ENCODE results near the gene PRKD1.
"Not testable (repeated sequence)": the region's sequence is repeated elsewhere in the genome, so short reads cannot be mapped to it uniquely, and the experiment has no call there.

Gene PRKD1

DNA sequence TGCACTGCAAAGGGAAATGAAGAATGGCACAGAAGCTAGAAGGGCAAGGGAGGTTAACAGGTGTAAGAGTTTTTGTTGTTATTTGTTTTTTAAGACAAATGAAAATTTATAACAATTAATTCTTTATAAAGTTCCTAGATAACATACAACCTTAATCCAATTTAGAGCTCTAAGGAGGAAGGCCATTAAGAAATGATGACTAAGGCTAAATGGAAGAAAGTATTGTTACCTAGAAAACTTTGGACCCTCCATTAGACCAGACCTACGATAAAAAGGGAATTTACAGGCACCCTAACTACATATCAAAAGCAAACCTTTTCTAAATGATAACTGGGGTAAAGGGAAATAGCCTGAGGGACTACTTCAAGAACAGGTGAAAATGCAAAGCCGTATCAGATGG is 130.8 kb downstream of the PRKD1 start:
- DNase-seq: no peak

DNA sequence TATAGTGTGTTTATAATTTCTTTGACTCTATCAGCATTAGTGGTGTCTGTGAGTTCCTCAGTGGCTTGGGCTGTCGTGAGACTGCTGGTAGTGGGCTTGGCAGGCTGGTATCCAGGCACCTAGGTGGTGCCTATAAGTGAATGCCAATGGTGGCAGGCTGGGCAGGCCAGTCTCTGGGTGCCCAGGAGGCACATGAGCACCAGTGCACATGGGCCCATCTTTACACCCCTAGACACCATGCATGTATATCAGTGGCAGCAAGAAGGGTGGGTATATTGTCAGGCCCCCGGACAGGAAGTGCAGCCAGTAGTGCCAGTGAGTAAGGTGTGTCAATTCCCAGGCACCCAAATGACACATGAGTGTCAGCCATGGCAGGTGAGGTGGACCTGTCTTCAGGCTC is 138.2 kb downstream of the PRKD1 start:
- no peak for DNase-seq

DNA sequence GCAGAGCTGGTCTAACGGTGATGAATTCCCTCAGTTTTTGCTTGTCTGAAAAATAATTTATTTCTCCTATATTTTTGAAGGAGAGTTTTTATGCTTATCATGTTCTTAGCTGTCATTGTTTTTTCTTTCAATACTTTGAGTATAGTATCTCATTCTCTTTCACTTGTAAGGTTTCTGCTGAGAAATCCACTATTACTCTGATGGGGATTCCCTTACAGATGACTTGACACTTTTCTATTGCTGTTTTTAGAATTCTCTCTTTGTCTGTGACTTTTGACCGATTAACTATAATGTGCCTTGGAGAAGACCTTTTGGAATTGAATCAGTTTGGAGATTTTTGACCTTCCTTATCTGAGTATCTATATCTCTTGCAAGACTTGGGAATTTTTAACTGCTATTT is 139.6 kb downstream of the PRKD1 start:
- no peak for DNase-seq

DNA sequence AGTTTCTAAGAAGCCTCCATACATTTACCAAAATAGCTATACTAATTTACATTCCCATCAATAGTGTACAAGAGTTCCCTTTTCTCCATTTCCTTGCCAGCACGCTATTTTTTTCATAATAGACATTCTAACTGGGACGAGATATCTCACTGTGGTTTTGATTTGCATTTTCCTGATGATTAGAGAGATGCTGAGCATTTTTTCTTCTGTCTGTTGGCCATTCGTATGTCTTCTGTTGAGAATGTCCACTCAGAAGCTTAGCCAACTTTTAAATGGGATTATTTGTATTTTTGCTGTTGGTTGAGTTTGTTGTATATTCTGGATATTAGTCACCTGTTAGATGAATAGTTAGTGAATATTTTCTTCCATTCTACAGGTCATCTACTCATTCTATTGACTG is 144.1 kb downstream of the PRKD1 start:
- no peak for DNase-seq

DNA sequence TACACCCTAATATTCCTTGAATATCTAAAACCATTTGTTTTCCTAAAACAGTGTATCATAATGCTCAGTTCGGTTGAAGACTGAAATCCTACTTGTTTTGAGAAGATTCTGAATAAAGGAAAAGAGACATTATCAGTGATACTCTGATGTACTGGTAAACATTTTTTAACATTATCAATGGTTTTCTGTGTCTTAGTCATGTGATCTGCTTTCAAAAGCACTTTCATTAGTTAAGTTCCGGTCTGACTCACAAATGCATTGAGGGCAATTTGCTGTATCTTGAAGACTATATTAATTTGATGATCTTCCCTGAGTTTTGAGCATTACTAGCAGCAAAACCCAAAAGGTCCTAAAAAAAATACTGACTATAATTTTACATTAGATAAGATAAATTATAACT is 145.6 kb downstream of the PRKD1 start:
- DNase-seq: no peak

DNA sequence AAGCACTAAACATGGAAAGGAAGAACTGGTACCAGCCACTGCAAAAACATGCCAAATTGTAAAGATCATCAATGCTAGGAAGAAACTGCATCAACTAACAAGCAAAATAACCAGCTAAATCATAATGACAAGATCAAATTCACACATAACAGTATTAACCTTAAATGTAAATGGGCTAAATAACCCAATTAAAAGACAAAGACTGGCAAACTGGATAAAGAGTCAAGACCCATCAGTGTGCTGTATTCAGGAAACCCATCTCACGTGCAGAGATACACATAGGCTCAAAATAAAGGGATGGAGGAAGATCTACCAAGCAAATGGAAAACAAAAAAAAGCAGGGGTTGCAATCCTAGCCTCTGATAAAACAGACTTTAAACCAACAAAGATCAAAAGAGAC is 150.5 kb downstream of the PRKD1 start:
- not testable (repeated sequence) for DNase-seq

DNA sequence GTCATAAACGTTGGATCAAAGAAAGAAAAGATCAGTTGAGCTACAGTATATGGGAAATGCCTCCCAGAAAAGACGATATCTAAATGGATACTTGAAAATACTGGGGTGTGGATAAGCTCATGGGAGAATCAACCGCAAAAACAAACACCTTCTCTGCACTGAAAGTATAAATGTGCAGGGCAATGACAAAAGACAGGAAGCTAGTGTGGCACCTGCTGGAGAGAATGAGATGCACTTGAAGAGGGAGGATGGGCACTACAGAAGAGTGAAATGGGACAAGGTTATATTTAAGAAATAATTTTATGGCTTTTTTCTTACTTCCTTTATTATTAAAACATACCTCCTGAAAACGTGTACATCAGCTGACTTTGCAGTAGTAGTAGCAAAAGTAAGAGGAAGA is 153.7 kb downstream of the PRKD1 start:
- DNase-seq: peak; percentile 78

DNA sequence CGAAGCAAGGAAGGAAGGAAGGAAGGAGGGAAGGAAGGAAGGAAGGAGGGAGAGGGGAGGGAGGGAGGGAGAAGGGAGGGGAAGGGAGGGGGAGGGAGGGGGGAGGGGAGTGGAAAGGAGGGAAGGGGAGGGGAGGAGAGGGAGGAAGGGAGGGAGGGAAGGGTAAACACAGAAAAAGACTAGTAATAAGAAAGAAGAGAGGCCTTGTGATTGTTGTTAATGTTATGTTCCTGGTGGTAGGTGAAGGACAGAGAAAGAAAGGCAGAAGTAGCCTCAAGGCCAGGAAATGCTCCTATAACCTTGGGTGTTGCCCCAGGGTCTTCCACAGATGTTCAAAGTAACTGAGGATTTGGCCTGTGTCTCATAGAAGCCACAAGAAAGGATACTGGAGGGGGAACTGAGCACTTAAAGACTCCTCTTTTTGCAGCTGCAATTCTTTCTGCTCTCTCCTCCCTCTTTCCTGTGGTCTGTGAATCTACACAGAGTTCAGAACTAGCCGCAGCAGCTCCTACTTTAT is 164.2 kb downstream of the PRKD1 start:
- no peak for DNase-seq

DNA sequence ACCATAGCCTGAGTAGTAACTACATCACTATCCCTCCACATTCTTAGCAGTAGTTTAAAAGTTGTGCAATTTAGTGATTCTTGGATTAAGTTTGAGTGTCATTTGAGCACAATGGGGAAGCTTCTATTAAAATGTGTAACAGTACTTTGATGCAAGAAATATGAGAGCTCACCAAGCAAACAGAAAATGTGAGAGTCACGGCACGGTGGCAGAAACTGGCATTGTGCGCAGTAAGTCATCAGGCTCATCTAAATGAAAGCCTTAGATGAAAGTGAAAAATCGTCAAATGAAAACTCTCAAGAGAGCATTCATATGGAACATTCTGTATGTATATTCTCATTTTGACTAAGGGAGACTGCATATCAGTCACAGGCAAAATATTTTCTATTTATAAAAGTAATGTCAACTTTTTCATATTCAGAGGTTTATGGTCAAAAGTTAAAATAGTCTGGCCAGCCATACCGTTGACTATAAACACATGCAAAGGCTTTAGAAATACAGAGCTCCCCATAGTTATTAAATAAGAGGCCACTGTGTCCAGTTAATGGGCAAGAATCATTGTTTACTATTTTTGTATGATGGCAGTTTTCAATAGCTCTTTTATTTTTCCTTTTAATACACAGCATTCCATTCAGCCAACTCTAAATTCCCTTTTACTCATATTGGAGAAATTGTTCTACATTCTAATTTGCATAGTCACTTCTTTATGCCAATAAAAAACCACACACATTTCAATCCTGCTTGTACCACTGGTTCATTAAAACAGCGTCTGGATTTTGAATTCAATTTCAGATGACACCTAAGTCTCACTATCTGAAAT is 167.9 kb downstream of the PRKD1 start:
- DNase-seq: peak; percentile 60

DNA sequence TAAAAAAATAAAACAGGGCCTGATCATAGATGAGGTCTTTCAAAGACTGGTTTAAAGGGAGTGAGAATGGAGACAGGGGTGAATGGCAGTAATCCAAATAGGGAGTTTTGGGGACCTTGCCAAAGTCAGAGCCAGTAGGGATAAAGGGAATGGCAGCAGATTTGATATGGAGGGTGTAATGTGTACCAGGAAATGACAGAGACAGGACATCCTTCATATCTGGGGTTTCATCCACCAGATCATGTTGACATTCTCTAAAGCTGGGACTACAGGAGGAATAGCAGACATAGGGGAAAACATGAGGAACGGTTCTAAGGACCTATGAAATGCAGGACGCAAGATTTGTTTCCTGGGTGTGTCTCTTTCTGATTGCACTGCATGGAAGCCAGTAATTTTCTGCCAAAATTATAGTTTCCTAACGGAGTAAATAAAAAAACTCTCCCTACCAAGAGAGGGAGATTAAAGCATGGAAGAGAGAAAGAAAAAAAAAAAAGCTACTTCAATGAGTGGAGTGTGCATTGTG is 169.9 kb downstream of the PRKD1 start:
- DNase-seq: no peak

DNA sequence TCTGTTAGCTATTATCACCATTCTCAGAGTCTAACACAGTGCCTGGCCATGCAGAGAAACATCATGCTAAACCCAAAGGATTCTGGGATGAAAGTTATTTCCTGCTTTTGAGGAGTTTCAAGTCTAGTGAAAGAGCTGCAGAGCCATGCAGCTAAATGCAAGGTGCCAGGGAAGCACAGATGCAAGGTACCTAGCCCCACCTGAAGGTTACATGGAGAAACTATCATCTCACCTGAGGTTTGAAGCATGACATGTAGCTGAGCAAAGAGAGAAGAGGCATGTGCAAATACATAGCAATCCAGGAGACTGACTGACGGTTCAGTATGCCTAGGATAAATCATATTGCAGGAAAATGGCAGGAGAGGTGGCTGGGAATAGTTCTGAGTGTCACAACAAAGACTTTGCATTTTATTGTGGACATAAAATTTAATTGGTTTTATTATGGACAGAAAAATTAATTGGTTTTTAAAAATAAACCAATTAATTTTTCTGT is 170.4 kb downstream of the PRKD1 start:
- DNase-seq: no peak

DNA sequence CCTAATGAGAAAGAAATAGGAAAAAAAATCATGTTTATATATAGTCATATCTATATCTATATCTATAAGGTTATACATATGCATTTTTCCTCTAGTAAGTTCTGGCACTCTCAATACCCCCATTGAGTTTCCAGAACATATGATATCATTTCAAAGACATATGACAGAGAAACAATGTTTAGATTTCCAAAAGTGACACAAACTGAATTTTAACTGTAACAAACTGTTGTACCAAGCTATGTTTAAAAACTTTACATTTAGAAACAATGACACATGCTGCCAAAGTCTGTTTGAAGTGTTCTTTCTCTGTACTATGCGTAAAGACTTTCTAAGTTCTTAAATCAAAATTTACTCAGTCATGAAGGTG is 171.6 kb downstream of the PRKD1 start:
- DNase-seq: no peak

DNA sequence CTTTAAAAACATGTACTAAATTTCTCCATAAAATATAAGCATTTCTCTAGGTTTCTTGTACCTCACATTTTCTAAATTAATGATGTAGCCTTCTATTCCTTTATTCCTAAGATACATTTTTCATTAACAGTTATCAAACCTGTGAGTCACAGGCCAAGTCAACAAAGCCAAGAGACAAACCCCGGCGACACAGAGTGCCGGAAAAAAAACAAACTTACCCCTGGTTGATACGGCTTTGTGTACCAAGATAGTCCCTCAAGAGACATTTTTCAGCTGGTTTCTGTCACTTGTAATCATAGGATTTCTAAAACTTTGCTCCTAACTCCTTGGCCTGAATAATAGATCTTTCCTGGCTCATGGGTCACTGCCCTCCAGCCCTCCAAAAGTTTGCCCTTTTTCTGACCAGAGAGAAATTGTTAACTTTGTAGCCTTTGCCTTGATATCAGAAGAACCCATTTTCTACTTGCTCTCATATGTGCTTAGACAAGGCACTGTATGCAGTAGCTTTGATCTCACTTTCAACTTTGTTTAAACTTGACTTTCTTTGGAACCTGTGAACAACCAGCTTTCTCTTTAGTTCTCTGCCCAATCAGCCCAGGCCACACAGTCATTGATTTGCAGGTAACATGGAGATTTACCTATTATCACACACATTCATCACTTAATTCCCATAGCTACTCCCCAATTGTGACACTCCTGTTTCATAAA is 172.2 kb downstream of the PRKD1 start:
- no peak for DNase-seq

DNA sequence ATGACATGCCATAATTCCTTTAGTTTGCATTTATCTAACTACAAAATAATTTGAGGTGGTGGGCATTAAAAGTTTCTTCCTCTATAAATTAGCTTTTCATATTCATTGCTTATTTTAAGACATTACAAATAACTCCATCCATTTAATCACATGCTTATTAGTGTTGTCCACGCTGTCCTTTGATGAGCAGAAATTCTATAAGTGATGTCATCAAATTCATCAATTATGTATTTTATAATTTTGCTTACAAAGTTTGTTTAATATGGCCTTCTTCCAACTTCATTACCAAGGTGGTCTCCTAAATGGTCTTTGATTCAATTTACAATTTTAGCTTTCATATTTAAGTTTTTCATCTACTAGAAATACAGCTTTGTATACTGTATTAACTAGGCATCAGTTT is 173.5 kb downstream of the PRKD1 start:
- no peak for DNase-seq

DNA sequence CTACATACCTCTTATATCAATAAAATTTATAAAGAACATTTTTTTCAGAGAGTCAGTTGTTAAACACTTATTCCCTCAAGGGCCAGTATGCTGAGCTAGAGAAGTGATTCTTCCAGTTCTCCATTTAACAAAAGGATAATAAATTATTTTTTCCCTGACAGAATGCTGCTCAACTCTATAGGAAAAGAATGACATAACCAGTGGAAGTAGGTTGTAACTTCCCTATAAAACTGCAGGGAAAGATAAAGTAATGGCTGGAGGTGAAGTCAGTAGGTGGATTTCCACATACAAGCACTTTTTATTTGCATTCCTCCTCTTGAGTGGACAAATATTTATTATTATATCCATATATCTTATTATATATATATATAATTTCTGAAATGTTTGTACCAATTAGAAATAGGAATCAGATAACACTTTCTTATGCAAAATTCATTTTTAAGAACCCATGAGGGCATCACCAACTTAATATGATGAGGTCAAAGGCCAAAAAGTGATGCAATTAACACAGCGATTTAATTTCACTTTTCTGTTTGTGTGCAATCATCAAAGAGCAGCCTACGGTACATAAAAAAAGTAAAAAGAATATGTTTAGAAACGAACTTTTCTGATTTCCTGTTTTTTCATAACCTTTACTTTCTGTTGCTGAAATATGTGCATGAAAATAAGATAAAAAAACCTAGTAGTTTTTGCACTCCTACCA is 175.3 kb downstream of the PRKD1 start:
- DNase-seq: no peak

DNA sequence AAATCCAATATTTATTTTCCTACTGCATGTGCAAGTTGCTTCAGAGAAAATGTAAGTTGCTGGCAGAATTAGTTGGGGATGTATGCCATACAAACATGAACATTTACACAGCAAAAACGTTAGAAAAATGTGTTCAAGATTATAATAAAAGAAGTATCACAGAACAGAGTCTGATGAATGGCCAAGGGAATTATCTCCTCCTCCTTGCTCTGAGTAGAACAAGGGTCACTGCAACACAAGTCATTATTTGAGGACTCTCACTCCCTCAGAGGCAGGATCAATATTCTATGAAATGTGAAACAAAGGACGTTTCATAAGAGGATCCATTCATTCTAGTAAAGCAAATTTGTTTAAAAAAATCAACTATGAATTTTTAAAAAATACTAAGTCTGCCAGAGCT is 177.8 kb downstream of the PRKD1 start:
- DNase-seq: no peak

DNA sequence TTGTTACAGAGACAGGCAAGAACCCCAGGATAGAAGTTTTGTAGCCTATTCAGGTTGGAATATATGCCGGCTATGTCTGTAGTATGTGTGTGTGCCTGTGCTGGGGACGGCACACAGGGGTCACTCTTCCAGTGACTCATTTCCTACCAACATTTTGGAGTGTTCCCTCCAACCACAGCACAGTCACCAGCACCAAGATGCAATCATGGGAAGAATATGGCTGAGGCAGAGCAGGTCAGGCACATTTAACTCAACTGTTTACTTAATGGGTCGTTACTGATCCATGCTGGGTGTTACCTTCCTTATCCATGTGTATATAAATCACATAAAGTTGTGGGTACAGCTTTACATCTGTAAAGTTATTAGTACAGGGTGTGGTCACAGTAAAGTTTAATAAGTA is 178.3 kb downstream of the PRKD1 start:
- DNase-seq: no peak

DNA sequence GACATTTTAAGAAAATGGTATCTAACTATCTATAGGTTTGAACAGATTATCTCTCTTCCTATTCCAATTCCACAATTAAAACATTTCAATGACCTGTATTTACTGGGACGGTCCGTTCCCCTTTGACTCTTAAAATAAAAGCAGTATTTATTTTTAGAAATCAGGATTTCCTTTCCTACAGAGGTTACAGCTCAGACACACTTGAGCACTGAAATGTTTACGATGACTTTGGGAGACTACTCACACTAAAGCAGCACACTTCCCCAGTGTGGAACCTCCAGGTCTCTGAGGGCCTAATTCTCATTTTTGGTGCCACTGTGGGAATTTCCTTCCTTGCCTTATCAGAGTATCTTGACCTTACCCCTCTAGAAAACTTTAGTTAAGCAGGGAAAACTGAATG is 181.8 kb downstream of the PRKD1 start:
- DNase-seq: no peak

DNA sequence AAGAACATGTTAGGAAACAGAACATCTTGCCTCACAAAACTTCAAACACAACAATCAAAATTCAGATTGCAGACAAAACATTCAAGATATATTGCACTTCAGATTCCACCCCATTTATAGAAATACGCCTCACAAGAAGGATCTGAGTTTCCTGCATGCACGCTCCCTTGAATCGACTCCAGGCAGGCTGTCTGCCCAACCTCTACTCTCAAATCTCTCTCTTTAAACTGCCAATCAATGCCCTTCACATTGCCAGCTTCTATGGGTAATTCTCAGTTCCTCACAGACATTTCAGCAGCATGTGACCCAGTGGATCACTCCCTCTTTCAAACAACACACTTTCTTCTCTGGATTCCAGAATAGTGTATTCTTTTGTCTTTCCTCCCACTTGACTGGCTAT is 184.1 kb downstream of the PRKD1 start:
- DNase-seq: peak; percentile 68

DNA sequence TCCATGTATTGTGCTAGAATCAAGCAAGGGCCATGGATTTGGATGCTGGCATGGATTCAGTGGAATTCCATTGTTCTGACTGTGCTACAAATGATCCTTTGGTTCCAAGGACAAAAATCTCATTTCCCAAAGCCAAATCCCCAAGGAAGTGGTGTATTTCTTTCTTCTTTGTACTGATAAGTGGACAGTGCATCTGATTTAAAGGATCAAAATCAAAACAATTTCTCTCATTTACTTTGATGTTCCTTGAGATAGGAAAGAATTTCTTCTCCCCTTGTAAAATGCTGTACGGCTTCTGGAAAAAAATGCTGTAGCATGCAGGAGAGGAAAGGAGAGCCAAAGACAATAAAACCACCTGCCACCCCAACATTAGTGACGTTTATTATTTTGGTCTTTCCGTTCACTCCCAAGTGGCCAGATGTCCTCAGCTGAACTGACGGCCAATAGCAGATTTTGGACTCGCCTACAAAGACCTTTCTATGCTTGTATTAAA is 185.7 kb downstream of the PRKD1 start:
- no peak for DNase-seq

DNA sequence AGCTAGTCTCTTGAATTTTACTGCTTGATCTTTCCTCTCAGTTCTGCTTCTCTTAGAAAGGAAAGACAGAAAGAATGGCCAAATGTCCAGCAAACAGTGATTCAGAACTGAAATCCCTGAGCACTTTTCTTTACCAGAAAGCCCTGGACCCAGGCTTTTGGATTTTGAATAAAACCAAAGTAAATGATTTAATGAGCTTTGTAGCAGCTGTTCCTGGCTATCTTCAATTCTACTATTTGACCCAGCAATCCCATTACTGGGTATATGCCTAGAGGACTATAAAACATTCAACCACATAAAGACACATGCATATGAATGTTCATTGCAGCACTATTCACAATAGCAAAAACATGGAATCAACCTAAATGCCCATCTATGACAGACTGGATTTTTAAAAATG is 187.2 kb downstream of the PRKD1 start:
- DNase-seq: no peak

DNA sequence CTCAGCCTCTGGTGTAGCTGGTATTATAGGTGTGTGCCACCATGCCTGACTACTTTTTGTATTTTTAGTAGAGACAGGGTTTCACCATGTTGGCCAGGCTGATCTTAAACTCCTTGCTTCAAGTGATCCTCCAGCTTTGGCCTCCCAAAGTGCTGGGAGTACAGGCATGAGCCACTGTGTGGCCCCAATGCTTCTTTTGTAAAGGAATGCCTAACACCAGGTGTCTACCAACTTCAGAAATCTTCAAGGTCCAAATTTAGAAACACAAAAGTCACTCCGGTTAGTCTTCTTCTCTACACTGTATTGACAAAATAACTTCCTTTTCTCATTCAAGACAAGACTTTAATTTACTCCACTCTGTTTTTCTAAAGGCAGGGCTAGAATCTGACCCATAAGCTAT is 188.7 kb downstream of the PRKD1 start:
- no peak for DNase-seq

DNA sequence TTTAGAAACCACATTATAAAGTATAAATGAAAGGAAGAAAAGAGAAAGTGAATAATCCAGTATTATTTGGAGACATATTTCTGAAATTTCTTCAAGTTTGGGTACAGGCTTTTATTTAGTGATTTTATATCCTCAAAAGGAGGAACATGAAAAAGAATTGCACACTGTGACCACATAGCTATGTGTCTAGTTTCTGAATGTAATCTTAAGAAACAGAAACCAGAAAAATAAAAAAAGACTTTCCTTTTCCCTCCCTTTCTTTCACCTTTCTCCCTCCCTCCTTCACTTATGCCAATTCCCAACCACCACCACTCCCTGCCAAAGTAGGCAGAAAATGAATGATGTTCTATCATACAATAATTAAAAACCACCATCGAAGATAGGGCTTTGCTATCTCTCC is 189.6 kb downstream of the PRKD1 start:
- DNase-seq: no peak
